Esophagus (tissue), 2 donors: Measurements from ENCODE around the gene CALN1. TPM values are rescaled to one million over a fixed set of nuclear protein-coding genes. Genes with fewer than 3 reads are reported as not detected.

Experiments used
- H3K27ac ChIP-seq, 2 donors: one replicate each; pipeline ENCODE4 v1.5.1; 2013; ENCODE audit warnings: low read depth in 2 of 2, mild to moderate bottlenecking in 2 of 2, inconsistent platforms in 1 of 2, low read length in 1 of 2, moderate library complexity in 1 of 2
- H3K27me3 ChIP-seq, 2 donors: one replicate each; pipeline ENCODE4 v1.6.1; 2013; ENCODE audit warnings: low read length in 2 of 2, control low read depth in 1 of 2, mild to moderate bottlenecking in 1 of 2; ENCODE audit not compliant: insufficient read depth in 2 of 2, control insufficient read depth in 1 of 2
- H3K36me3 ChIP-seq, 2 donors: one replicate each; pipeline ENCODE4 v1.6.1; 2013; ENCODE audit warnings: low read length in 1 of 2; ENCODE audit not compliant: control insufficient read depth in 2 of 2, insufficient read depth in 2 of 2
- H3K4me1 ChIP-seq, 2 donors: one replicate each; pipeline ENCODE4 v1.6.1; 2013; ENCODE audit warnings: low read length in 1 of 2; ENCODE audit not compliant: control insufficient read depth in 2 of 2, insufficient read depth in 2 of 2
- H3K4me3 ChIP-seq, 2 donors: one replicate each; pipeline ENCODE4 v1.5.1; 2013; ENCODE audit warnings: low read length in 2 of 2, mild to moderate bottlenecking in 2 of 2, low read depth in 1 of 2, moderate library complexity in 1 of 2
- H3K9me3 ChIP-seq, 2 donors: one replicate each; pipeline ENCODE4 v1.6.1; 2013; ENCODE audit warnings: mild to moderate bottlenecking in 2 of 2, low read depth in 1 of 2, low read length in 1 of 2, moderate library complexity in 1 of 2; ENCODE audit not compliant: control insufficient read depth in 2 of 2, insufficient read depth in 1 of 2
- WGBS, 2 donors: extraction: QIAGEN DNeasy Blood & Tissue Kit; methylation state at CpG; one replicate each; pipeline ENCODE4 v1.1.7; 2013; 5-methylcytosine and 5-hydroxymethylcytosine counted together
- polyA plus RNA-seq, 2 donors: library from polyadenylated mRNA; stranded (reverse); fragments of 200-250 nt; gene quantifications; one replicate each; pipeline ENCODE4 v1.2.3, GENCODE V29; 2013
- donor health status: healthy with polysubstance abuse.
- donor health status: Bipolar disorder and iron deficiency.

CALN1 gene
- polyA plus RNA-seq, 2 donors, result 0.01 to 0.12 TPM

DNA sequence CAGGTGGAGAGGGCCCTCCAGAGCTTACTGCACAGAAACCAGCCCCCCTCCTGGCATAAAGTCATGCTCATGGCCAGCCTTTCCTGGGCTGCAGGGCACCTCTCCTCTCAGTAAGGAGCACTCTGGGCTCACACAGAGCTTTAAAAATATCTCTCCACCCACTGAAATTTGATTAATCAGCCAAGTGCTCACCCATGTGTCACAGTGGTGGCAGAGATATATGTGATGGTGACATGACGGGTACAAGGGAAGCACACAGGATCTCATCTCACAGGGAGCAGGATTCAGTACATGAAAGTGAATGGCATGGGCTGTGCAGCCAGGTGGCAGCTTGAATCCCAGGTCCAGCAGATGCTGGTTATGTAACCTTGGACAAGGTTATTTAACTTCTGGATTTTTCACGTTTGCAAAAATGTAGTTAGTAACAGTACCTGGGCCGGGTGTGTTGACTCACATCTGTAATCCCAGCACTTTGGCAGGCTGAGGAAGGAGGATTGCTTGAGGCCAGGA is 144.8 kb downstream of the CALN1 start:
- no peaks in the 10 kb centered on the region for H3K9me3 ChIP-seq
- WGBS, 2 donors, result 58 to 62% methylated on average over 3 of the region's 3 CpGs
- H3K27ac ChIP-seq, result no peak overlapping the region
- no peaks in the 10 kb centered on the region for H3K27me3 ChIP-seq
- H3K4me3 ChIP-seq, result no peak overlapping the region
- no peaks in the 10 kb centered on the region for H3K4me1 ChIP-seq
- no peaks in the 10 kb centered on the region for H3K36me3 ChIP-seq

DNA sequence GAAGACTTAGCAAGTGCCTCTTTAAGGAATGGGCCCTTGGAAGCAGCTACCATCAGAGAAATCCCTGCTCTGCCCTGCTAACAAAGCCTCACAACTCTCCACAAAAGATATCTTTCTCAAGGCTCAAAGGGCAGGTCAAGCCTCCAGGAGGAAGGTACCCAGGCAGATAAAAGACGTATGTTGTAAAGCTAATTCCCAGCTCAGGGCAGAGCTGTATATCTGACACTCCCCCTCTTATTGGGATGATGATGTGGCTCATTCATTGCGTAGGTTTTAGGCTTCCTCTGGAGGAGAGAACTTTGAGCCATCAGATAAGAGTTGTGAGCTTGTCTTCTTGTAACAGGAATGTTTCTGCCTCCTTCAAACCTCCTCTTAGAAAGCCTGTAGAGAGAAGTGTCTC is 145.4 kb downstream of the CALN1 start:
- WGBS, 2 donors, result 63 to 75% methylated on average over 2 of the region's 2 CpGs

DNA sequence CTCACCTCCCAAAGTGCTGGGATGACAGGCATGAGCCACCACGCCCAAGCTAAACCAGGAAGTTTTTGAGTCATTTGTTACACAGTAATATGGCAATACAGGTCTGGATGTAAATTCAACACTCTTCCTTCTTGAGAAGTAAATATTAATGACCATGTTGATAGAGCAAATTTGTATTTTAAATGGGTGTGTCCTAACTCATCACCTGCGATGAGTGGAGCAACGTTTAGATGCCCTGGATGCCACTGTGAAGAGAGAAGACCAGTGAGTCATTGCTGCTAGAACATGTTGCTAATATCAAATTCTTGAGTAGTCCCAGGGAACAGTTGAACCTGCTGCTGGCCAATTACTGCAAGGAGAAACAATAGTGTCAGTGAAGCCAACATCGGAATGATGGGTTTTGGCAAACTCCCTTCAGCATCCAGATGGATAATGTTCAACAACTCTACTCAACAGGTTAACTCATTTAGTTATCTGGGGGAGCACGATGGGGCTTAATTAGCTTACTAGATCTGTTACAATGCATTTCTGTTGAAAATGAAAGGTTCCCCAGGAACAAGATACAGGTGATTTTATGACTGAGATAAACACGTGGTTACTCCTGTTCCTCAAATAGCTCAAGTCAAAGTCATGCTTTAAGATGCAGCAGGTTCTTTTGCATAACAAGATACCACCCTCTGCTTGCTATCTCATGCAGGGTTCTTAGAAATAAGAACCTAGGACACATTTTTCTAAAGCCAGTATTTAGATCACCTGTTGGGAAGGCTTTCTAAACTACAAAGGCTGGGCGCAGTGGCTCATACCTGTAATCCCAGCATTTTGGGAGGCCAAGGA is 146.8 kb downstream of the CALN1 start:
- WGBS, 2 donors, result 69 to 71% methylated on average over 7 of the region's 7 CpGs
- Histone ChIP-seq H3K27me3 (no peaks in the 10 kb centered on the region), H3K9me3 (no peaks in the 10 kb centered on the region), H3K27ac (no peak overlapping the region), H3K36me3 (no peaks in the 10 kb centered on the region), H3K4me1 (no peaks in the 10 kb centered on the region), H3K4me3 (no peak overlapping the region)

More for the DNA sequence above, 145.4 kb downstream of the CALN1 start:
- Histone ChIP-seq H3K4me3 (no peak overlapping the region), H3K27me3 (no peaks in the 10 kb centered on the region), H3K27ac (no peak overlapping the region), H3K4me1 (no peaks in the 10 kb centered on the region), H3K36me3 (no peaks in the 10 kb centered on the region), H3K9me3 (no peaks in the 10 kb centered on the region)

DNA sequence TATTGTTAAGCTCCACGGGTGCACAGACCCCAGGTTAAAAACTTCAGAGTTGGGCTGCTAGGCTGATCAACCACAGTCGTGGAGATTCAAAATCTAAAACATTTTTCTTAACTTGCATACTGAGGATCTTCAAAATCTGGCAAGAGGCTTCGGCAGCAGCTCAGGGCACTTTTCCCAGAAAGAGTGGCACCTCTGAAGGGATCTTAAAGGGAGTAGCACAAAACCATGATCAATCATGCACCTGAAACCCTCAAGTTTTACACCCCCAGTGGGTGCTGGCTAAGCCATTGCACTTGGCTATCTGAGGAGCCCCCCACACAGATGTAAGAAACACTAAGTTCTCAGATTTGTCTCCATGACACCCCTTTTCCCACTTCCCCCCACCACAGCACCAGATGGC is 151.7 kb downstream of the CALN1 start:
- no peaks in the 10 kb centered on the region for H3K27me3 ChIP-seq
- no peak overlapping the region for H3K4me3 ChIP-seq
- H3K4me1 ChIP-seq, result no peaks in the 10 kb centered on the region
- H3K27ac ChIP-seq, result no peak overlapping the region
- no peaks in the 10 kb centered on the region for H3K9me3 ChIP-seq
- H3K36me3 ChIP-seq, result no peaks in the 10 kb centered on the region
- WGBS, 2 donors, result 40 to 45% methylated on average over 3 of the region's 3 CpGs

DNA sequence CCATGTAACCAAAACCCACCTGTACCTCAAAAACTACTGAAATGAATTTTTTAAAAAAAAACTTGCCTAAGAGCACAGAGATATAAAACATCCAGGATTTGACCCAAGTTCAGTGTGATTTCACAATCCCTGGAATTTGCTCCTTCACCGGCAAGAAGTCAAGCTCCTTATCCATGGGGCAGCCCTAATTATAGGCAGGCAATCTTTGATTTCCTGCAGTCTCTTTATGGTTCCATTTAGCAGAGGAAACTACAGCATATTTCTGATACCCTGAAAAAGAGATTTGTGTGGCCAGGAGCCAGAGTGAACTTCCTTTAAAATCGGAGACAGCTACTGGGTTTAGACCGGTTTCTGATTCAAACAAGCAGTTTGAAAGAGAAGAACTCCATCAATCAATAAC is 154.1 kb downstream of the CALN1 start:
- Histone ChIP-seq H3K36me3 (no peaks in the 10 kb centered on the region), H3K9me3 (no peaks in the 10 kb centered on the region), H3K4me3 (no peak overlapping the region), H3K27ac (no peak overlapping the region), H3K27me3 (no peaks in the 10 kb centered on the region), H3K4me1 (no peaks in the 10 kb centered on the region)
- WGBS, 2 donors, result 61 to 64% methylated on average over 3 of the region's 3 CpGs

DNA sequence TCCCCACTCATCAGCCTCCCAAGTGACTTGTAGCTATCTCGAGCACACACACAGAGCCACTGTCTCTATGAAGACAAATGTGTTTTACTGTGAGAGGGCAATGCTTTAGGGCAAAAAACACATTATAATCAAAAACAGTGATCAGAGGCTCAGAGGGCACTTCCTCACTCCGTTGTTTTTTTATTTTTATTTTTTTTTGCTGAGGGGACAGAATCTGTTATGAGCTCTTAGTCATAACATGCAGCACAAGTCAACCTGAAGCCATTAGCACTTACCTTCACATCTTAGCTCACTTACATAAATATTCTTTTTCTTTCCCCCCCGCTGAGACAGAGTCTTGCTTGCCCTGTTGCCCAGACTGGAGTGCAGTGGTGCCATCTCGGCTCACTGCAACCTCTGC is 157.7 kb downstream of the CALN1 start:
- Histone ChIP-seq H3K27ac (no peak overlapping the region), H3K4me1 (no peaks in the 10 kb centered on the region), H3K4me3 (no peak overlapping the region), H3K27me3 (no peaks in the 10 kb centered on the region), H3K36me3 (no peaks in the 10 kb centered on the region), H3K9me3 (peaks cover 0 to 2% of the 10 kb centered on the region in 2 donors)
- 66 to 68% methylated on average over 4 of the region's 4 CpGs for WGBS, 2 donors

DNA sequence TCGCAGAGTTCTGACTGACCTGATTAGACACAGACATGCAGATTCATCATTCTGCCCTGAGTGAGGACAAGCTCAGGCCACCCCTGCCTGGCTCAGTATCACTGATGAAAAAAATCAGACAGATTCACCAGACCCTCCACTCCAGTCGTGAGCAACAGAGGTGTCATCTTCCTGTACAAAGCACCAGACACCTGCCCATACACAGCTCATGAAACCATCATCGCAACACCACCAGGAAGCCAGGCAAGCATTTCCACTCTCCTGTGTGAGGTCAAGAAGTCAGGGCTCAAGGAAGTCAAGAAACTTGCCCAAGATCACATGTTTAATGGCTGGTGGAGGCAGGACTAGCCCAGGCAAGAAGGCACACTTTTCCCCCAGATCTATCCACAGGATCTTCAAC is 163.0 kb downstream of the CALN1 start:
- H3K27me3 ChIP-seq, result no peaks in the 10 kb centered on the region
- 71 to 77% methylated on average over 3 of the region's 3 CpGs for WGBS, 2 donors
- no peaks in the 10 kb centered on the region for H3K4me1 ChIP-seq
- no peak overlapping the region for H3K27ac ChIP-seq
- H3K4me3 ChIP-seq, result no peak overlapping the region
- H3K9me3 ChIP-seq, result peaks cover 0 to 7% of the 10 kb centered on the region in 2 donors
- H3K36me3 ChIP-seq, result no peaks in the 10 kb centered on the region

DNA sequence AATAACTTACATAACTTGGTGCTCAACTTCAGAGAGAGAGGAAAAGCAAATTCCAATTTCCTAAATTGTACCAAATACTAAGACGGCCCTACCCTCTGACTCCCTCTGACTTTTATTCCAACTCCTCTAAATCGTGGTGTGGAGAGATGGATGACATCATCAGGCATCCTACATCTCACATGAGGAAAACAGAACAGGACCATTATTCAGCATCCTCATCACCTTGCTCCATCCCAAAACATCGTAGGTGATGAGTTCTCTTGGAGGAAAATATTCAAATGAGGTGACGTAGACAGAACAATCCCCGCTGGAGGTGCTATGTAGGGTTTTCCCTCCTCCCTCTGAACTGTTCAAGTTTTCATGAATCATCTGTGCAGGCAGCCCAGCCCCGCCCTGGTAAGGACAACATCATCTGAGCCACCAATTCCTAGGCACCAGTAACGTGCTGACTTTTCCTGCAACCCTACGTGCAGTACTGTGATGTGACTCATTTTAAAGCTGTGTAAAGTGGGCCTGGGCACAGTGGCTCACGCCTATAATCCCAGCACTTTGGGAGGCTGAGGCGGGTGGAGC is 167.2 kb downstream of the CALN1 start:
- Histone ChIP-seq H3K4me1 (no peaks in the 10 kb centered on the region), H3K27me3 (no peaks in the 10 kb centered on the region), H3K4me3 (no peak overlapping the region), H3K9me3 (peaks cover 0 to 5% of the 10 kb centered on the region in 2 donors), H3K27ac (no peak overlapping the region), H3K36me3 (no peaks in the 10 kb centered on the region)
- 66 to 73% methylated on average over 10 of the region's 10 CpGs for WGBS, 2 donors

DNA sequence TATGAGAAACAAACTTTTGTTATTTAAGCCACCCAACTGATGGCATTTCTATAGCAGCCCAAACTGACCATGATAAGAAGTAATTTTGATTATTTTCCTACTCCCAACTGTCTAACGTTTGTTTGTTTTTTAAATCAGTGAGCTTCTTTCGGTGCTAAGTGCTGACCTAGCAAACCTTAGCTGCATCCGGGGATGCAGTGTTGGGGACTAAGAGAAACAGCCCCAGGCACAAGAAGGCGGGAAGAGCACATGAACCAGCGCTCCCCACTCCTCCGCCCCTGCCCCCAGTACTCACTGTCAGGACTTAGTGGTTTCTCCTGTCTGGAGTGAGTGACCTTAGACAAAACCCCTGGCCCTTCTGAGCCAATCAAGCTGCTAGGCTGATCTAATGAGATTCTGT is 168.8 kb downstream of the CALN1 start:
- Histone ChIP-seq H3K27me3 (no peaks in the 10 kb centered on the region), H3K9me3 (no peaks in the 10 kb centered on the region), H3K36me3 (no peaks in the 10 kb centered on the region), H3K27ac (no peak overlapping the region), H3K4me3 (no peak overlapping the region), H3K4me1 (no peaks in the 10 kb centered on the region)
- WGBS, 2 donors, result 78 to 79% methylated on average over 6 of the region's 6 CpGs

DNA sequence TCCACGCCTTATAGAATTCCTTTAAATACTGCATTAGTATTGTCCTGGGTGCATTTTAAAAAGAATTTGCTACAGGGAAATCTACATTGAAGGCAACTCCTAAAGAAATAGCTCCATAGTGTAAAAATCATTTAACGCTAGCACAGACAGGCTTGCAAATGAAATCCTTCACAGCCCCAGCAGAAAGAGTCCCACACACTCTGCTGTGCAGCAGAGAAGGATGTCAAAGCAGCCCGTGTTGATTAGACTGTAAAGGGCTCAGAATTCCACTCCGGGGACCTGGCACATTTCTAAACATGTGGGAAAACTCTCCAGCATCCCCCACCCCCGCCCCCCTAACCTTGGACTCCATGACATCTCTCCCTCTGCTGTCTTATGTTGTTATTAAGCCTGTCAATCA is 176.8 kb downstream of the CALN1 start:
- no peaks in the 10 kb centered on the region for H3K9me3 ChIP-seq
- H3K36me3 ChIP-seq, result no peaks in the 10 kb centered on the region
- H3K27ac ChIP-seq, result no peak overlapping the region
- 72 to 81% methylated on average over 5 of the region's 5 CpGs for WGBS, 2 donors
- H3K4me1 ChIP-seq, result no peaks in the 10 kb centered on the region
- no peak overlapping the region for H3K4me3 ChIP-seq
- H3K27me3 ChIP-seq, result no peaks in the 10 kb centered on the region
